Prostate gland (tissue), 2 donors: ENCODE data around the gene ARL15.

ENCODE experiments used
- POLR2A ChIP-seq: fragments of 450-650 bp; IDR thresholded peaks from one replicate; pipeline ENCODE4 v1.6.1; 2016; ENCODE audit warnings: antibody characterized with exemption, mild to moderate bottlenecking
- TF ChIP-seq, protein P1 (sequence below), 4 experiments: fragments of 200-600 bp in 2 of 4; fragments of 450-650 bp in 2 of 4; sonication (generic) in 2 of 4; IDR thresholded peaks; 1 replicate in 3 of 4; 2 replicates in 1 of 4; pipeline ENCODE4 v1.5.1; 2016 to 2019; ENCODE audit warnings: antibody characterized with exemption in 4 of 4, mild to moderate bottlenecking in 2 of 4, moderate library complexity in 2 of 4

DNA sequence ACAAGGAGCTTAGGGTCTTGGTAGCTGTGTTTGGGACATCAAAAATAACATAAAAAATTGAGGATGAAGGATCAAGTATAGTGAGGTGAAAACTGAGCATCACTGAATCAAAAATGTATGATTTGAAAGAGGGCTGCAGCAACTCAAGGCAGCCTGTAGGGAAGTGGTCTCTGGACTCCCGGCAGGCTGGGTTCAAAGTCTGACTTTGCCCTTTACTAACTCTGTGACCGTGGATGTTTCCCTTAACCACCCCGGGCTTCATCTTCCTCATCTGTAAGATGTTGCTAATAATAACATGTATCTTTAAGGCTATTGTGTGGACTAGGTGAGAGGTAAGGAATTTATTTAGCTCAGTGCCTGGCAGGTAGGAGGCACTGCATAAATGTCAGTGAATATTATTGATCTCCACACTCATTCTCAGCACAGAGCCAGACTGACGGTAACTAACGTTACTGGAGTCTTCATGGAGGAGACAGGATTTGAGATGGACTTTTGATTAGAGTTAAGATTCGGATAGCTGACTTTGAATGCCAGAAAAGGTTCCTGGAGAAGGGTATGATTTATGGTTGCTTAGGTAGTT, 382.6 kb downstream of the ARL15 start:
- TF ChIP-seq POLR2A, result no peak
- TF ChIP-seq, protein P1, sequence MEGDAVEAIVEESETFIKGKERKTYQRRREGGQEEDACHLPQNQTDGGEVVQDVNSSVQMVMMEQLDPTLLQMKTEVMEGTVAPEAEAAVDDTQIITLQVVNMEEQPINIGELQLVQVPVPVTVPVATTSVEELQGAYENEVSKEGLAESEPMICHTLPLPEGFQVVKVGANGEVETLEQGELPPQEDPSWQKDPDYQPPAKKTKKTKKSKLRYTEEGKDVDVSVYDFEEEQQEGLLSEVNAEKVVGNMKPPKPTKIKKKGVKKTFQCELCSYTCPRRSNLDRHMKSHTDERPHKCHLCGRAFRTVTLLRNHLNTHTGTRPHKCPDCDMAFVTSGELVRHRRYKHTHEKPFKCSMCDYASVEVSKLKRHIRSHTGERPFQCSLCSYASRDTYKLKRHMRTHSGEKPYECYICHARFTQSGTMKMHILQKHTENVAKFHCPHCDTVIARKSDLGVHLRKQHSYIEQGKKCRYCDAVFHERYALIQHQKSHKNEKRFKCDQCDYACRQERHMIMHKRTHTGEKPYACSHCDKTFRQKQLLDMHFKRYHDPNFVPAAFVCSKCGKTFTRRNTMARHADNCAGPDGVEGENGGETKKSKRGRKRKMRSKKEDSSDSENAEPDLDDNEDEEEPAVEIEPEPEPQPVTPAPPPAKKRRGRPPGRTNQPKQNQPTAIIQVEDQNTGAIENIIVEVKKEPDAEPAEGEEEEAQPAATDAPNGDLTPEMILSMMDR (IDR thresholded peaks at IDR 0.05), result no peak
